GM23338 (cell line): ENCODE results near the gene TTLL3.

Experiments
- CTCF ChIP-seq, 2 experiments: fragments of 200-600 bp in 1 of 2; sonication (generic) in 1 of 2; conservative IDR thresholded peaks; 2 replicates each; pipeline versions ENCODE4 v1.5.1 to v1.6.1; 2016 to 2017; ENCODE audit warnings: antibody characterized with exemption in 2 of 2, low read depth in 2 of 2, mild to moderate bottlenecking in 2 of 2, moderate library complexity in 1 of 2
- EZH2 ChIP-seq: fragments of 200-600 bp; sonication (generic); IDR thresholded peaks from one replicate; pipeline ENCODE4 v1.8.0; 2017; ENCODE audit warnings: antibody characterized with exemption, mild to moderate bottlenecking, low read depth; ENCODE audit not compliant: unreplicated experiment
- EZH2phosphoT487 ChIP-seq: fragments of 200-600 bp; sonication (generic); IDR thresholded peaks from one replicate; pipeline ENCODE4 v1.8.1; 2018; ENCODE audit warnings: antibody characterized with exemption; ENCODE audit not compliant: unreplicated experiment
- JUNB ChIP-seq: IDR thresholded peaks from one replicate; pipeline ENCODE4 v1.6.1; 2016; ENCODE audit warnings: antibody characterized with exemption; ENCODE audit not compliant: unreplicated experiment
- POLR2AphosphoS5 ChIP-seq: IDR thresholded peaks from 2 replicates; pipeline ENCODE4 v1.6.1; 2016; ENCODE audit warnings: antibody characterized with exemption, low read depth

- no peak for TF ChIP-seq CTCF (conservative IDR thresholded peaks at IDR 0.05; ENCODE audit: low read depth in 2 of 2)
- no peak for TF ChIP-seq JUNB
- no peak for TF ChIP-seq EZH2phosphoT487
- TF ChIP-seq POLR2AphosphoS5, result no peak
- no peak for TF ChIP-seq EZH2
These were observed 18.9 kb upstream of the TTLL3 start for GRCh38 chr3:9791127-9791526.
